Spleen (tissue), 7 donors: ENCODE data around the gene SELENOW.

ENCODE experiments used
- CTCF ChIP-seq, 11 experiments: fragments of 200-600 bp in 7 of 11; fragments of 450-650 bp in 4 of 11; sonication (generic) in 4 of 11; IDR thresholded peaks in 8 of 11; conservative IDR thresholded peaks in 3 of 11; 1 replicate in 7 of 11; 2 replicates in 4 of 11; pipeline versions ENCODE4 v1.4.0 to v1.8.0; 2016 to 2021; ENCODE audit warnings: antibody characterized with exemption in 11 of 11, inconsistent platforms in 4 of 11, mild to moderate bottlenecking in 1 of 11
- POLR2AphosphoS5 ChIP-seq, 3 donors: sonication (generic); formaldehyde crosslinking; IDR thresholded peaks; one replicate each; pipeline ENCODE4 v1.5.1; 2017; ENCODE audit warnings: antibody characterized with exemption in 3 of 3
- donor health status: DM: no; HTN: no; CAD: no; lungs with moderate emphysema.
- donor health status: DM: no; HTN: no; CAD: no.
- donor health status: DM: no; HTN: no; CAD: no.

- no peak for TF ChIP-seq CTCF (IDR thresholded peaks at IDR 0.05 in 8 of 11, conservative IDR thresholded peaks at IDR 0.05 in 3 of 11)
- TF ChIP-seq POLR2AphosphoS5 (IDR thresholded peaks at IDR 0.05): no peak
Observed at GRCh38 chr19:47762151-47762550, 16.4 kb upstream of the SELENOW start.
